GM21825 (cell line): ENCODE data around the gene WSB1.
"Not testable (repeated sequence)": the region's sequence is repeated elsewhere in the genome, so short reads cannot be mapped to it uniquely, and the experiment has no call there.

Experiments
- ATAC-seq: cut with Tn5 transposase; IDR thresholded peaks from one replicate; pipeline ENCODE4 v1.9.1; 2021; ENCODE audit warnings: mild to moderate bottlenecking, moderate library complexity; ENCODE audit not compliant: unreplicated experiment

Gene WSB1

DNA sequence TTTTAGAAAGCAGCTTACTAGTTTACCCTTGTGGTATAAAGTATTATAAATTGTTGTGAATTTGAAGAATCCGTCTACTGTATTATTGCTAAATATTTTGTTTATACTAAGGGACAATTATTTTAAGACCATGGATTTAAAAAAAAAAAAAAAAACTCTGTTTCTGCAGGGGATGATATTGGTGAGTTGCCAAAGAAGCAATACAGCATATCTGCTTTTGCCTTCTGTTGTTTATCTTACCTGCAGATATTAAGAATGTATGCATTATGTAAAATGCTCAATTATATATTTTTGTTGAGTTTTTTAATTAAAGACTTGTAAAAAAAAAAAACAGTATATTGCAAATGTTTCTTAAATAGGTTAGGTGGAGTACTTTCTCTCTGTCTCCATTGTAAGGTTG is 19.4 kb downstream of the WSB1 start:
- ATAC-seq: no peak

DNA sequence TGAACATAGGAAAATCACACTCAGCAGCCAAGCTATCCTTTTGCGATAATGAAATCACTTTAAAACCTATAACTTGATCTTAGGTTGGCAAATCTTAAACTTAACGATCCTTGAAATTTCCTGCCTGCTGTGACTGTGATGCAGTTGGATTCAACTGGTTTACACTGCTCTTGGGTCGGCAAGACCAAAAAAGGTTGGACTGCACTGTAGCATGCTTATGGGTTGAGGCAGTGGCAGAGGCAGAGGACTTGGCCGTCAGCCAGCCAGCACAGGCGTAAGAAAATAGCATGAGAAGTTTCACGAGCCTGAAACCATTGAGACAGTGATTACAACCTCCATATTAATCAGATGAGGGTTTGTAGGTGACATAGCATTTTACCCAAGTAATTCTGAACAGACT is 21.4 kb downstream of the WSB1 start:
- ATAC-seq: no peak

DNA sequence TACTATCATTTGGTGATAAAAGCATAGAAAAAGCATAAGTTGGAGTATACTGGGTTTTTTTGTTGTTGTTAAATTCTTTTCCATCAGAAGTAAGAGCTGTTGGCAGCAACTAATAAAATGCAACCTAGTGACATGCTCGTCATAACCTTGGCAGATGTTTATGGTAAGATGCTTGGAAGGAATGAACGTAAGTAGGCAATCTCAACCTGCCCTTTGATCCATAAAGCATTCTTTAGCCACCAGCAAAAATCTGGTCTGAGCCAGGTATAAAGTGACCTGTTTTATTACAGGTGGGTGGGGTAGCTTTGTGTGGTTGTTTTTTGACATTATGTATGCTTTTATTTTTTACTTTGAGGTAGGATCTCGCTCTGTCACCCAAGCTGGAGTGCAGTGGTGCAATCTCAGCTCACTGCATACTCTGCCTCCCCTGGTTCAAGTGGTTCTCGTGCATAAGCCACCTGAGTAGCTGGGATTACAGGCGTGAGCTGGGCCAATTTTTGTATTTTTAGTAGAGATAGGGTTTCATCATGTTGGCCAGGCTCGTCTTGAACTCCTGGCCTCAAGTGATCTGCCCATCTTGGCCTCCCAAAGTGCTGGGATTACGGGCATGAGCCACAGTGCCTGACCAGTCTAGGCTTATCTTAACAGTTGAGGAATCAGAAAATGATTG is 22.0 kb downstream of the WSB1 start:
- ATAC-seq: no peak

DNA sequence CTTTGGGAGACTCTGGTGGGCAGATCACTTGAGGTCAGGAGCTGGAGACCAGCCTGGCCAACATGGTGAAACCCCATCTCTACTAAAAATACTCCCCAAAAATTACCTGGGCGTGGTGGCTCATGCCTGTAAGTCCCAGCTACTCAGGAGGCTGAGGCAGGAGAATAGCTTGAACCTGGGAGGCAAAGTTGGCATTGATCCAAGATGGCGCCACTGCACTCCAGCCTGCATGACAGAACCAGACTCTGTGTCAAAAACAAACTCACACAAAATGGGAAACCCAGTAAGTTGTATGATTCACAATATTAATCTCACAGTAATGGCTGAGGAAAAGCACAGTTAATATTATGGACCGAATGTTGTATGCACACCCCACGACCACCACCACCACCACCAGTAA is 24.3 kb downstream of the WSB1 start:
- no peak for ATAC-seq

DNA sequence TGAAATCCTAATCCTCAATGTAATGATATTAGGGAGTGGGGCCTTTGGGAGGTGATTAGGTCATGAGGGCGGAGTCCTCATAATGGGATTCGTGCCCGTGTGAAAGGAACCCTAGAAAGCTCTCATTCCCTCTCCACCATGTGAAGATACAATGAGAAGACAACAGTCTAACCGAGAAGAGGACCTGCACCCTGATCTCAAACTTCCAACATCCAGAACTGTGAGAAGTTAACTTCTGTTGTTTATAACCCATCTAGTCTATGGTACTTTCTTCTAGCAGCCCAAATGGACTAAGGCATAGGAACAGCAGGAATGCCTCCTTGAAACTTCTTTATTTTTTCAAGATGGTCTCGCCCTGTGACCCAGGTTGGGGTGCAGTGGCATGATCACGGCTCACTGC is 24.7 kb downstream of the WSB1 start:
- no peak for ATAC-seq

DNA sequence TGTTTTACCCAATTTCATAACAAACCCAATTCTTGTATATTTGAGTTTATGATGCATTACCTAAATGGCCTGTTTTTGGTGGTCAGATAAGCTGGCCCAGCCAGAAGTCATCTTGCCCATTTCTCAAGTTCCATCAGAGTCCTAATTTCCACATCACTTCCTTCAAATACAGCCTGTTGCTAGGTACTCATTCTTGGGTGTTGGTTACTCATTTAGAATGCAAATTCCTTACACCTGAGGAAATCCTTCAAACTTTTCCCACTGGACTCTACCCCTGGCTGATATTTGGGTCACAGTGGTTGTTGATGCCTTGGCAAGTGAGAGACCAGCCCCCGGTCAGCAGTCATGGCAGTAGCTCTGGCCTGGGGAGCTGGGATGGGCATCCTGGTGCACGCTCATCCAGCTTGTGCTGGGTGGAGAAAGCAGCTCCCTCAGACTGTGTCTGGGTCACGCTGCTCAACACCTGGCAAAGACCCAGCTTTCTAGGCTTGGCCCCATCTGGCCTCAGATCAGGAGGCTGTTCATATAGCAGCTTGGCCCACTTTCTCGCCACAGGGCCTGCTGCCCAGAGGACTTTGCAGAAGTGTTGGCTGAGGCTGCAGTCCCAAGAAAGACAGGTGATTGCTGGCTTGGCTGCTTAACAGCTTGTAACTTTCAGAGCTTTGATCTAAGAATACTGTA is 25.8 kb downstream of the WSB1 start:
- ATAC-seq: no peak

DNA sequence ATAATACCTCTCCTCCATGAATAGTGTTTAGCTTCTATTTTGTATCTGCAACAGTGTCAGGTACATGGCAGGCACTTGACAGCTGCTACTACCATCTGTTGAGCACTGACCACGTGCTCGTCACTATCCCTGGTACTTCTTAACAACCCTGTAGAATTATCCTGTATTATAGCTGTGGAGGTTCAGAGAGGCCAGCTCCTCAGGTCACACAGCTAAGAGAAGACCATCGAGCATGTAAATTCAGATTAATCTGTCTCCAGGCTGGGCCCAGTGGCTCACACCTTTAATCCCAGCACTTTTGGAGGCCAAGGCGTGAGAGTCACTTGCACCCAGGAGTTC is 26.3 kb downstream of the WSB1 start:
- no peak for ATAC-seq

DNA sequence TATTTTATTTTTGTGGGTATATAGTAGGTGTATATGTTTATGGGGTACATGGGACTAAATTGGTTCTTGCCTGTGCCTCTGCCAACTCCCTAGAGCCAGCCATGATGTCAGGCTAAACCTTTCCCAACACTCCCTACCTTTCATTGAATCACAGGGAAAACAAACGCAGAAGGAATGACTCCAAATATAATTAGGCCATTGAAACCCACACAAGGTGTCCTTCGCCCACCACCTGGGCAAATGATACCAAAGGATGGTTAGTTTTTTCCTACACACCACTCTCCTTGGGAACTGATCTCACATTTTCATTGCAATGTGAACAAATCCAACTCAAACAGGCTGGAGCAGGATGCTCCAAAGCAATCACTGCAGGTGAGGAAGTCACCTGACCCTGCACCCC is 27.5 kb downstream of the WSB1 start:
- ATAC-seq: no peak

DNA sequence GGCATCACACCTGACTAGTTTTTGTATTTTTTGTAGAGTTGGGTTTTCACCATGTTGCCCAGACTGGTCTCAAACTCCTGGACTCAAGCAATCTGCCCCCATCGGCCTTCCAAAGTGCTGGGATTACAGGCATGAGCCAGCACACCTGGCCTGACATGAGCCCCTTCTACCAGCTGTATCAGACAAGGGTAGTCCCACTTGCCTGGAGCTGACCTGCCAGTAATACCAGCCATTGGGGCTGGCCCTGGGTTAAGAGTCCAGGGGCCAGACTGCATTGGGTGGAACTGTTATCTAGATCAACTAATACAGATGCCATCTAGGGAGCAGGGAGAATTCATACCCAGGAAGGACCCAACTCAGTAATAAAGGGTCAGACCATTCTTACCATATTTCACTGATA is 28.1 kb downstream of the WSB1 start:
- ATAC-seq: no peak

DNA sequence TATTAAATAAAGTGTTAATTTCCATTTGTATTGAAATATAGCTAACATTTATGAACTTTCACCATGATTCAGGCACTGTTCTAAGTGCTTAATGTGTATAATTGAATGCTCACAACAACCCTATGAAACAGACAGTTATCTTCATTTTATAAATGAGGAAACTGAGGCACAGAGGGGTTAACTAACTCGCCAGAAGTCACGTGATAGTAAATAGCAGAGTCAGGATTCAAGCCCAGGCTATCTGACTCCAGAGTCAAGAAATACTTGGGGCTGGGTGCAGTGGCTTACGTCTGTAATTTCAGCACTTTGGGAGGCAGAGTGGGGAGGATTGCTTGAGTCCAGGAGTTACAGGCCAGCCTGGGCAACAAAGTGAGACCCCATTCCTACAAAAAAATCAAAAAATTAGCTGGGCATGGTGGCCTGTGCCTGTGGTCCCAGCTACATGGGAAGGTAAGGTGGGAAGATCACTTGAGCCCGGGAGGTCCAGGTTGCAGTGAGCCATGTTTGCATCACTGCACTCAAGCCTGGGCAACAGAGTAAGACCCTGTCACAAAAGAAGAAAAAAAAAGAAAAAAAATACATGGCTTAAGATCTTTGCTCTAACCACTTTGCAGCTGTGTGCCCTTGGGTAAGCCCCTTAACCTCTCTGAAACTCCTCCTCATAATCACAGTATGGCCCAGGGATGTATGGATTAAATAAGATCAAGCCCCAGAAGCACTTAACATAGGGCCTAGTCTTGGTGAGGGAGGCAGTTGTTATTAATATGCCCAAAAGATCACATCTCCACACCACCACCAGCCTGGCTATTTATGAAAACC is 29.0 kb downstream of the WSB1 start:
- ATAC-seq: no peak

DNA sequence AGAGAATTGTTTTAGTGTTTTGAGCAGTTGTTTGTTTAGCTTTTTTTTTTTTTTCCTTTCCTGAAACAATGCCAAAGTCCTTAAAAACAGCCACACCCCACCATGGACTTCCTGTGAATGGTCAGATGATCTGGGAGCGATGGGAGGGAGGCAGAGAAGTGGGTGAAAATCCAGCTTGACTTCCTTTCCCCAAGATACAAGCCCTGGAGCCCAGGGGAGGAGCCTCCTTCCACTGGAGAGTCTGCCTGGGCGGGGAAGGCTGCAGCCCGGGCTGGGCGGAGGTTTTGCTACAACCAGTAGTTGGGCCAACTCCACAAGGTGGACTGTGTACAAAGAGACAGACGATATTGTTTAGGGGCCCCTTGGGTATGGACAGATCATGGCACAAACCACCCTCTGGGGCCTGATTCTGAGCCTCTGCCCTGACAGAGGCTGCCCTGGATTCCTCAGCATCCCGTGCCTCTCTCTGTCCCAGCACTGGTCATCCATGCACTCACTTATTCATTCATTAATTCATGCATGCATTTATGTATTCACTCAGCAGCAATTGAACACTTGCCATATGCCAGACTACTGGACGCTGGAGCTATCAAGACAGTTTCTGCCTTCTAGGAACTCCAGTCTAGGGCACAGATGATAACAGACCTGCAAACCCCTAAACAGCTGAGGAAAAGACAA is 29.8 kb downstream of the WSB1 start:
- ATAC-seq: no peak

DNA sequence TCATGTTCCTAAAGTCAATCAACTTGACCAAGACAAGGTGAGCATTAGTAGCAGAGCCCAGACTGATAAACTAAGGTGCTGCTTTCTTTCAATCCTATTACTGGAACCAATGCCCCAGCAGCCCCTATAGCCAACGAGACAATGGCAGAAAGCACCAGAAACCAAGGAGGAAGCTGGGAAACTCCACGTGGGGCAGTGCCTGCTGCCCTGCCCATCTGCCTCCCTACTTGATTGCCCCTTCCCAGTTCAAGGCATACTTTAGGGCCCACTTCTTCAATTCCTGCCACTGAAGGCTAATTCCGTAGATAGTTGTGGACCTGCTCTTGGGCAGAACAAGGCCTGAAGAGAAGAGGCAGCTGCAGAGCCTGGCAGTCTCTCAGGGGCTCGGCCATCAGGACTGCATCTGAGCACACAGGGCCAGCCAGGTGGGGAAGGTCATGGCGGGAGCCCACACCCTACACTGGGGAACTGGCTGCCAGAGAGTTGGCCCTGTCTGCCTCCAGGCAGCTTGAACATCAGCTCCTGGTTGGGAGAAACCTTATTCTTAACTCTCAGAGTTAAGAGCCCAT is 30.9 kb downstream of the WSB1 start:
- ATAC-seq: no peak

DNA sequence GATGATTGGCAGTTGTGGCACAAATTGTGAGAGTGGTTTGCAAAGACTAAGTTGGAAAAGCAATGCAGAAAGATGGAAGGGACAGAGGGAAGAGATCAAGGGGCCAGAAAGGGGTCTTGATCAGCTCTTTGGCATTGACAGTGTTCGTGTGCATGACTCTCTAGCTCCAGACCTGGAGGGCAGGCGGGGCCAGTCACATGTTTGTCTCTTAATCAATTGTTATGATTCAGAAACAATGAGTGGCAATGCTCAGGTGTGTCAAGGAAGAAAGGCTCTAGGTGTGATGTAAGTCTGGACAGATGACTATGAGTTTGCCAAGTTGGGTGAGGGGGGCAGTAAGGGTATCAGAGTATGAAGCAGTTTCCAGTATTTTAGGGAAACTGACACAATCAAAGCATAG is 32.1 kb downstream of the WSB1 start:
- no peak for ATAC-seq

DNA sequence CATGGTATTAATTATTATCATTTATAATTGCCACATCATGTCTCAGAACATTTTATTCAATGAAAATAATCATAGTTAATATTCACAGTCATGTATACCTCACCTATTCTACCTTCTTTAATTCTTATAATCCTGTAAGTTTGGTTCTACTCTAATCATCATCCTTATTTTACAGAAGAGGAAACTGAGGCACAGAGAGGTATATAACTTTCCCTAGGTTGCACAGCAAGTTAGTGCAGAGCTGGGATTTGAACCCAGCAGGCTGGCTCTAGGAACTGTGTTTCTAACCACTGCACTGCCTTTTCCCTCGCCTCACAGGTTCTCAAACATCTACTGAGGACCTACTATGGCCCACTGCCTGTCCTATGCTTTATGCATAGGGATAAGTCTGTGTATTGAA is 32.7 kb downstream of the WSB1 start:
- ATAC-seq: no peak

DNA sequence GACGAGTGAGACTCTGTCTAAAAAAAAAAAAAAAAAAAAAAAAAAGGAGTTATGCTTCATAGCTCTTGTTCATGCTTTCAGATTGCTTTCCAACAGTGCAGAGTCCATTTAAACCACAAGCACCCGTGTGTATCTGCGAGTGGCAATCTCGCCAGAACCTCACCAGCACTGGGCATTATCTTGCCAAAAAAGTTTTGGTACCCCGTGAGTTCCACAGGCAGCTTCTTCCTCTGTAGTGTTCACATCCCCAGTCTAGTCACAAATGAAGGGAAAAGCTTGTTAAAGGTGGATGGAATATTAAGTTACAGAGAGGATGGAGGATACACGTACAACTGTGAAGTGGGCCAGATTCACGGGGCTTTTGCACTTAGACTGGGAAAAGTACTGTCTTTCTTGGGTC is 33.5 kb downstream of the WSB1 start:
- no peak for ATAC-seq

DNA sequence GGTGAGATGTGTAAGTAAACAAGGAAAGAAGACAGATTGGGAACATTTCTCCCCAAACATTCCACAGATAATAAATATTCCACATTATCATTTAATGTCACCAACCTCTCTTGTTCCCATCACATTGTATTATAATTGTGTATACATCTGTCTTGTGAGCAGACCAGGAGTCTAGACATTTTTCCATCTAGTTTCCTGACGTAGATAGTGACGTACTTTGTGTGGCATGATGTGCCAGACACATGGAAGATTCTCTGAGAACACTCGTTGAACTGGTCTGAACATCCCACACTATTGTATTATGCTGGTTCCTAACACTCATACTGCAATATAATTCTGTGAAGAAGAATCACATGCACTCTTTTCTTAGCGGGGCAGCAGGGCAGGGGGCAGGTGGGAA is 34.0 kb downstream of the WSB1 start:
- no peak for ATAC-seq

DNA sequence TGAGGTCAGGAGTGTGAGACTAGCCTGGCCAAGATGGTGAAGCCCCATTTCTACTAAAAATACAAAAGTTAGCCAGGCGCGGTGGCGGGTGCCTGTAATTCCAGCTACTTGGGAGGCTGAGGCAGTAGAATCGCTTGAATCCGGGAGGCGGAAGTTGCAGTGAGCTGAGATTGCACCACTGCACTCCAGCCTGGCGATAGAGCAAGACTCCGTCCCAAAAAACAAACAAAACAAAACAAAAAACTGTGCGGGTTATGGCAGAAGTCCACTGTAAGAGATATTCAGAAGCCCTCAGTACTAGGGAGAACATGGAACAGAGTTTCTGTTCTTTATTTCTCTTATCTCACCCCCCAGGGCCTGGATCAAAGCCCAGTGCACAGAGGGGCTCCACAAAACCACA is 34.8 kb downstream of the WSB1 start:
- ATAC-seq: not testable (repeated sequence)

DNA sequence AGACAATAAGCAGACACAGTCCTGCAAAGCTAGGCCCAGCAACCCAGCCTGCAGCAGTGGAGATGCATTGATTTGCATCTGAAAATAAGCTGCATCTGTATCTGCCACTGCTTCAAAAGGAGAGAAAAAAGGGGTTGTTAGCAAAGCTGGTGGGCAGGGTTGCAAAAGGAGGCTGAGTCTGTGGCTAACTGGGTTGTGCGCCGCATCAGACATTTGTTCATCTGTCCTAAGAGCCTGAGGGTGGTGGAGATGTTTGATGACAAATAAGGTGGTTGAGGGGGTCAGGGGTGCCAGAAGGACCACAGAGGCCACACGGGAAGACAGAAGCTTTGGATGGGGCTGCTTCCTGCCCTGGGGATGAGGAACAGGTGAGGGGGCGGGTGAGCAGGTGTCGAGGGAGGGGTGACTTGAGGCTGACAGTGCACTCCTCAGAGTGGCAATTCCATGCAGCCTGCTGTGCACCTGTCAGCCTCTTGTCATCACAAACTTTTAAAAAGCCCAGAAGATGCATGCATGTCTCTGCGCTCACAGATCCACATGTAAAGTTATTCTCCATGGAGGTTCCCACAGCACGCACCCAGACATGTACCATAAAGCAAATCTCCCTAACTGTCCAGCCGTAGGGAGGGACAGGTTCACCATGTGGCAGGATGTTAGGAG is 35.4 kb downstream of the WSB1 start:
- no peak for ATAC-seq

DNA sequence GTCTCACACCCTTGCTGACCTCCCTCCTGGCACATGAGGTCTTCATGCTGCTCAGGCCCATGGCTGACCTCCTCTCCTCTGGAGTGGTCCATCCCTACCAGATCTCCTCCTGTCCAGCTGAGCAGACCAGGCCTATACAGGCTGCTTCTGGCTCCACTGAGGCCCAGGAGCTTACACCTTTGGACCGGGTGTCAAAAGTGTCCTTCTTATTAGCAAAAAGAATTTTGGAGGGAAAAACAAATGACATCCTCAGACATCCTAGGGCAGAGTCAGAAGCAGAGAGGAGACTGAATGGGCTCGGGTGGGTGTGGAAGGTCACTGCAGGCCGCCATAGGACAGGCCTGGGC is 38.1 kb downstream of the WSB1 start:
- no peak for ATAC-seq

DNA sequence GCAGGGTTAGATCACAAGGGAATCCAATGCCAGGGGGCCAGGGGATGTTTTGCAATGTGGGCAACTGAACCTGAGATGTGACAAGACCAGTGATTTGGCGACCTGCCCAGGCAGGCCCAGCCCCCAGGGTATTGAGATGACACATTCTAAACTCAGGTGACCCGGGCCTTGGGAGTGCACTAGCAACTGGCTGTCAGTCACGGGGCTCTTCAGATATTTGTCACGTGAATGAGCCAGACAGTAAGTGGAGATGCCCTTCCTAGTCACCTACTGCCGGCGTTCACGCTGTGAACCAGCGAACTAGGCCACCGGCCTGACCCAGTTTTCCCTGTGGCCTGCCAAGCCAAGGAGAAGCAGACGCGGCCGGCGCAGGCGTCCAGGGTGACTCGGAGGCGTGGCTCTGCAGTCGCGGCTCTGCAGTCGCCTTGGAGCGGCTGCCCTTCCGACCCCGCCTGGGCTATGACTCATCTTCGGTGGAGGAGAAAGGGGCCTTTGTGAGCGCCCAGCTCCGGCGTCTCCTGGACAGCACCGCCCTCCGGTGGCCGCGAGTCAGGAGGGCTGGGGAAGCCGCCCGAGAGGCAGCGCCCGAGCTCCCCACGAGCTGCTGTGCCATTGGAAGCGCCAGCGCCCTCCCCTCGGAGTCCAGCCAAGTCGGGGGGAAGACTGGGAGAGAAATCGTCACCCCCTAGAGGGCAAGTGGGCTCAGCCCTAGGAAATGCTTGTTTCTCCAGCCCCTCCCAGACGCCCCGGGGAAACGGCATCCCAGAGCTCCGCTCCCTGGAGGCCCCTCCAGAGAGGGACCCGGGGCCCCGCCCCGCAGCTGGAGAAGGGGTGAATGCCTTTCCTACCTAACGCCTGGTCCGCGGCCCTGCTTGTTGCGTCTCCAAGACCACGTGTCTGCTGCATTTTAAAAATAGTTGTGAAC is 38.8 kb downstream of the WSB1 start:
- peak; percentile 80 for ATAC-seq
